Neural progenitor cell (in vitro differentiated cells): ENCODE results near the gene CIRBP. TPM values are rescaled to one million over a fixed set of nuclear protein-coding genes. Genes with fewer than 3 reads are reported as not detected.

Experiments
- DNase-seq: peaks from one replicate; pipeline ENCODE4 v3.0.0-alpha.2; 2016; ENCODE audit warnings: low spot score
- H2AFZ ChIP-seq: fragments of 200-600 bp; sonication (generic); replicated peaks from 2 replicates; pipeline ENCODE4 v1.6.1; 2016; ENCODE audit warnings: antibody characterized with exemption
- H3F3A ChIP-seq: fragments of 200-600 bp; sonication (generic); 2 replicates; pipeline ENCODE4 v1.6.1; 2016; ENCODE audit warnings: antibody characterized with exemption, low read depth
- H3K27ac ChIP-seq: fragments of 200-600 bp; sonication (generic); 2 replicates; pipeline ENCODE4 v1.5.1; 2016; ENCODE audit warnings: mild to moderate bottlenecking
- H3K27me3 ChIP-seq: fragments of 200-600 bp; sonication (generic); 2 replicates; pipeline ENCODE4 v1.6.1; 2016; ENCODE audit warnings: mild to moderate bottlenecking, moderate library complexity
- H3K36me3 ChIP-seq: fragments of 200-600 bp; sonication (generic); 2 replicates; pipeline ENCODE4 v1.5.1; 2016
- H3K4me1 ChIP-seq: fragments of 200-600 bp; sonication (generic); 2 replicates; pipeline ENCODE4 v1.6.1; 2016; ENCODE audit warnings: mixed run types
- H3K4me2 ChIP-seq: fragments of 200-600 bp; sonication (generic); 2 replicates; pipeline ENCODE4 v1.6.1; 2016
- H3K4me3 ChIP-seq: fragments of 200-600 bp; sonication (generic); 2 replicates; pipeline ENCODE4 v1.5.1; 2016
- H3K79me2 ChIP-seq: fragments of 200-600 bp; sonication (generic); 2 replicates; pipeline ENCODE4 v1.6.1; 2016; ENCODE audit warnings: low read depth
- H3K9ac ChIP-seq: fragments of 200-600 bp; sonication (generic); 2 replicates; pipeline ENCODE4 v1.6.1; 2016
- H3K9me3 ChIP-seq: fragments of 200-600 bp; sonication (generic); 2 replicates; pipeline ENCODE4 v1.5.1; 2016; ENCODE audit warnings: low read depth
- H4K20me1 ChIP-seq: fragments of 200-600 bp; sonication (generic); 2 replicates; pipeline ENCODE4 v1.6.1; 2016; ENCODE audit warnings: low read depth
- H3K27ac Mint-ChIP-seq: 3 replicates; pipeline ENCODE4 v1.8.0; 2021; ENCODE audit warnings: mixed read lengths
- H3K27me3 Mint-ChIP-seq: 2 replicates; pipeline ENCODE4 v1.8.0; 2022; ENCODE audit warnings: low read depth, mild to moderate bottlenecking, inconsistent platforms, moderate library complexity, mixed read lengths; ENCODE audit not compliant: insufficient read depth
- H3K36me3 Mint-ChIP-seq: 3 replicates; pipeline ENCODE4 v1.8.0; 2021; ENCODE audit warnings: mixed read lengths
- H3K4me1 Mint-ChIP-seq: 3 replicates; pipeline ENCODE4 v1.8.0; 2021; ENCODE audit warnings: mixed read lengths
- H3K4me3 Mint-ChIP-seq: 3 replicates; pipeline ENCODE4 v1.8.0; 2021; ENCODE audit warnings: mild to moderate bottlenecking, moderate library complexity, mixed read lengths
- H3K9me3 Mint-ChIP-seq: 3 replicates; pipeline ENCODE4 v1.8.0; 2020; ENCODE audit warnings: mixed read lengths
- EZH2 ChIP-seq: fragments of 200-600 bp; sonication (generic); IDR thresholded peaks from 2 replicates; pipeline ENCODE4 v1.6.1; 2017; ENCODE audit warnings: antibody characterized with exemption, mild to moderate bottlenecking, moderate library complexity
- EZH2phosphoT487 ChIP-seq: fragments of 200-600 bp; sonication (generic); IDR thresholded peaks from 2 replicates; pipeline ENCODE4 v1.6.1; 2017; ENCODE audit warnings: antibody characterized with exemption
- total RNA-seq: library from RNA; depleted of rRNA; stranded (reverse); fragments of >200 nt; gene quantifications from 2 replicates; pipeline ENCODE4 v1.2.3, GENCODE V29; 2015; ENCODE audit warnings: low replicate concordance
- TF ChIP-seq, protein P1 (sequence below): fragments of 200-600 bp; sonication (generic); IDR thresholded peaks from 2 replicates; pipeline ENCODE4 v1.5.1; 2017; ENCODE audit warnings: antibody characterized with exemption, mild to moderate bottlenecking

Gene CIRBP
- total RNA-seq, 1 donor from 2014 or later: 395 TPM

DNA sequence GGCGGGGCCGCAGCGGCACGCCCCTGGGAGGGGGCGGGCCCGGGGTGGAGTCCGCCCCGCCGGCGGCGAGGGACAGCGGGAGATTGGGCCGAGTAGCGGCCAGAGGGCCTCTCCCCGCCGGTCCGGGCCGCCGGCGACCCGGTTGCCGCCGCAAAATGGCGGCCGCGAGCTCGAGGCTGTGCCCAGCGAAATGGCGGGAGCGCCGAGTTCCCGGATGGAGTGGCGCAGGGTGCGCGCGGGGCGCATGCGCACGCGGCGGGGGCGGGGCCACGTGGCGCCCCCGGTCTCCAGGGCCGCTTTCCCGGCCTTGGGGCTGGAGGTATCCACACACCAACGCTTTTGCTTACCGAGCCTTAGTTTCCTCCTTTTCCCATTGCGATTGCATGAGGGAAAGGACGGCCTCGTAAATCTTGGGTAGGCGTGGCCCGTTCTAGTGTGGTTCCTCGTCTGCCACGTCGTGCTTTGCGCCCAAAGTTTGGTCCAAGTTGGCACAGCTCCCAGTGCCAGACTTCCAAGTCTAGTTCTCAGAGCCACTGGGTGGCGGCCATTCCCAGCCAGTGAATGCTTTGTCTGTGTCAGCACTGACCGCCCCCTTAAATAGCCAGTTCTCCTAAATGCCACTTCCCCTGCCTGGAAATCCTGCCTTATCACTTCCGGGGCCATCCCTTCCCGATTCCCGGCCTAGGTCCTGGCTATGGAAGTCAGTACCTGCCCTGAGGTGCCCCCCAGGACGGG lies 513 bp downstream of the CIRBP start:
- H2AFZ ChIP-seq: no peak overlapping the region
- peak overlapping the region; percentile 98 for H3K27ac ChIP-seq
- Mint-ChIP-seq H3K27ac (peak overlapping the region; percentile 37), H3K27me3 (peaks cover 34% of the 10 kb centered on the region), H3K36me3 (peaks cover 27% of the 10 kb centered on the region), H3K4me1 (peaks cover 71% of the 10 kb centered on the region), H3K4me3 (peak overlapping the region; percentile 90), H3K9me3 (no peaks in the 10 kb centered on the region)
- H3K79me2 ChIP-seq: peaks cover 47% of the 10 kb centered on the region
- H3K9me3 ChIP-seq: no peaks in the 10 kb centered on the region
- TF ChIP-seq EZH2: no peak
- no peak for TF ChIP-seq EZH2phosphoT487
- TF ChIP-seq, protein P1, sequence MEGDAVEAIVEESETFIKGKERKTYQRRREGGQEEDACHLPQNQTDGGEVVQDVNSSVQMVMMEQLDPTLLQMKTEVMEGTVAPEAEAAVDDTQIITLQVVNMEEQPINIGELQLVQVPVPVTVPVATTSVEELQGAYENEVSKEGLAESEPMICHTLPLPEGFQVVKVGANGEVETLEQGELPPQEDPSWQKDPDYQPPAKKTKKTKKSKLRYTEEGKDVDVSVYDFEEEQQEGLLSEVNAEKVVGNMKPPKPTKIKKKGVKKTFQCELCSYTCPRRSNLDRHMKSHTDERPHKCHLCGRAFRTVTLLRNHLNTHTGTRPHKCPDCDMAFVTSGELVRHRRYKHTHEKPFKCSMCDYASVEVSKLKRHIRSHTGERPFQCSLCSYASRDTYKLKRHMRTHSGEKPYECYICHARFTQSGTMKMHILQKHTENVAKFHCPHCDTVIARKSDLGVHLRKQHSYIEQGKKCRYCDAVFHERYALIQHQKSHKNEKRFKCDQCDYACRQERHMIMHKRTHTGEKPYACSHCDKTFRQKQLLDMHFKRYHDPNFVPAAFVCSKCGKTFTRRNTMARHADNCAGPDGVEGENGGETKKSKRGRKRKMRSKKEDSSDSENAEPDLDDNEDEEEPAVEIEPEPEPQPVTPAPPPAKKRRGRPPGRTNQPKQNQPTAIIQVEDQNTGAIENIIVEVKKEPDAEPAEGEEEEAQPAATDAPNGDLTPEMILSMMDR: no peak
- H3K4me3 ChIP-seq: peak overlapping the region; percentile 74
- peak overlapping the region; percentile 99 for H3K4me2 ChIP-seq
- H3K27me3 ChIP-seq: peaks cover 14% of the 10 kb centered on the region
- peak overlapping the region; percentile 77 for H3K9ac ChIP-seq
- DNase-seq: peak; percentile 95
- peaks cover 86% of the 10 kb centered on the region for H3F3A ChIP-seq
- peaks cover 5% of the 10 kb centered on the region for H3K36me3 ChIP-seq
- H4K20me1 ChIP-seq: peaks cover 56% of the 10 kb centered on the region
- H3K4me1 ChIP-seq: peaks cover 62% of the 10 kb centered on the region

DNA sequence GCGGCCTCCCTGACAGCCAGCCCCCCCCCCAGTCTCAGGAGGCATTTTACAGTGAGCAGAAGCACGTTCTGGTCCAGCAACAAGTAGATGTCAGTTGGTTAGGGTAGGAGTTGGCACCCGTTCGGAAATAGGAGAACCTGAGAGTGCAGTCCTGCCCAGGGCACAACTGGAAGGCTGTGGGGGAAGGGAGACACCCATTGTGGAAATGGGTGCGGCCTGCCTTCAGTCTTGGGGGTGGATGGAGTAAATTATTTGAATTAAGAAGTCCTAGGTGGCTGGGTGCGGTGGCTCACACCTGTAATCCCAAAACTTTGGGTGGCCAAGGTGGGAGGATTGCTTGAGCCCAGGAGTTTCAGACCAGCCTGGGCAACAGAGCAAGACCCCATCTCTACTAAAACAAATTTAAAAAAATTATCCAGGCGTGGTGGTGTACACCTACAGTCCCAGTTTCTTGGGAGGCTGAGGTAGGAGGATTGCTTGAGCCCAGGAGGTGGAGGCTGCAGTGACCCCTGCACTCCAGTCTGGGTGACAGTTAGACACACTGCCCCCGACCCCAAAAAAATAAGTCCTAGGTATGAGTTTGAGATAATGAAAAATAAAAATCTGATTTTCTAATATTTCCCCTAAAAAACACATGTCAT lies 1.2 kb downstream of the CIRBP start:
- peak overlapping the region; percentile 37 for H3K27ac Mint-ChIP-seq
- Histone ChIP-seq H3K4me3 (peak overlapping the region; percentile 74), H3K9ac (peak overlapping the region; percentile 77), H3F3A (peaks cover 85% of the 10 kb centered on the region), H3K4me1 (peaks cover 59% of the 10 kb centered on the region), H2AFZ (no peak overlapping the region), H3K4me2 (peak overlapping the region; percentile 99), H3K36me3 (peaks cover 5% of the 10 kb centered on the region), H3K9me3 (no peaks in the 10 kb centered on the region), H4K20me1 (peaks cover 59% of the 10 kb centered on the region), H3K79me2 (peaks cover 47% of the 10 kb centered on the region), H3K27me3 (peaks cover 14% of the 10 kb centered on the region), H3K27ac (no peak overlapping the region)
- no peak for TF ChIP-seq EZH2phosphoT487
- TF ChIP-seq EZH2: no peak
- TF ChIP-seq, protein P1: no peak
- no peaks in the 10 kb centered on the region for H3K9me3 Mint-ChIP-seq
- H3K4me3 Mint-ChIP-seq: peak overlapping the region; percentile 90
- peaks cover 27% of the 10 kb centered on the region for H3K36me3 Mint-ChIP-seq
- DNase-seq: no peak
- H3K27me3 Mint-ChIP-seq: peaks cover 30% of the 10 kb centered on the region
- H3K4me1 Mint-ChIP-seq: peaks cover 64% of the 10 kb centered on the region

DNA sequence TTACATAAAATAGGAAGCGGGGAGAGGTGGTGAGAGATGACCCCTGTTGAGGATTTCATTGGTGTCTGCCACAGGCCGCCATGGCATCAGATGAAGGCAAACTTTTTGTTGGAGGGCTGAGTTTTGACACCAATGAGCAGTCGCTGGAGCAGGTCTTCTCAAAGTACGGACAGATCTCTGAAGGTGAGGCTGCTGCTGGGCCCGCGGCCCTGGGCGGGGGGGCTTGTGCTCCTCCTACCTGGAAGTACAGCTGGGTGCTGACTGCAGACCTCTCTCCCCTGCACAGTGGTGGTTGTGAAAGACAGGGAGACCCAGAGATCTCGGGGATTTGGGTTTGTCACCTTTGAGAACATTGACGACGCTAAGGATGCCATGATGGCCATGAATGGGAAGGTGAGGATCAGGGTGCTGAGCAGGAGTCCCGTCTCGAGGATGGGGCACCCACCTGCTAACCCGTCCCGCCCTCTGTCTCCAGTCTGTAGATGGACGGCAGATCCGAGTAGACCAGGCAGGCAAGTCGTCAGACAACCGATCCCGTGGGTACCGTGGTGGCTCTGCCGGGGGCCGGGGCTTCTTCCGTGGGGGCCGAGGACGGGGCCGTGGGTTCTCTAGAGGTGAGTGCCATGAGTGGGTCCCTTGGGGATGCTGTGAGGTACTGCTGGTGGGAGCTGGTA lies 1.9 kb downstream of the CIRBP start:
- H3K9ac ChIP-seq: no peak overlapping the region
- H3K79me2 ChIP-seq: peaks cover 47% of the 10 kb centered on the region
- peaks cover 30% of the 10 kb centered on the region for H3K27me3 Mint-ChIP-seq
- H3K36me3 ChIP-seq: peaks cover 5% of the 10 kb centered on the region
- peak overlapping the region; percentile 13 for H3K27ac ChIP-seq
- H3K27ac Mint-ChIP-seq: no peak overlapping the region
- H3K4me1 Mint-ChIP-seq: peaks cover 59% of the 10 kb centered on the region
- TF ChIP-seq EZH2 (no peak), EZH2phosphoT487 (no peak)
- TF ChIP-seq, protein P1: no peak
- peak overlapping the region; percentile 74 for H3K4me3 ChIP-seq
- H3K4me3 Mint-ChIP-seq: peak overlapping the region; percentile 90
- no peak for DNase-seq
- peaks cover 60% of the 10 kb centered on the region for H4K20me1 ChIP-seq
- H3F3A ChIP-seq: peaks cover 82% of the 10 kb centered on the region
- H3K36me3 Mint-ChIP-seq: peaks cover 27% of the 10 kb centered on the region
- H3K9me3 Mint-ChIP-seq: no peaks in the 10 kb centered on the region
- peaks cover 54% of the 10 kb centered on the region for H3K4me1 ChIP-seq
- peak overlapping the region; percentile 99 for H3K4me2 ChIP-seq
- H2AFZ ChIP-seq: no peak overlapping the region
- no peaks in the 10 kb centered on the region for H3K9me3 ChIP-seq
- peaks cover 14% of the 10 kb centered on the region for H3K27me3 ChIP-seq
